CD4-positive, alpha-beta memory T cell (primary cell): ENCODE data around the gene ALG11. TPM values are rescaled to one million over a fixed set of nuclear protein-coding genes. Genes with fewer than 3 reads are reported as not detected.
A peak's percentile ranks its signal among the peaks of the same experiment; 100 is the strongest.

ENCODE experiments used
- CTCF ChIA-PET: fragments of 350-600 bp; sonication (Branson Sonifier 250); formaldehyde crosslinking; loops from one replicate; lab custom pipeline; 2021; ENCODE audit warnings: inconsistent platforms; ENCODE audit not compliant: partially characterized antibody; lab: Charles Lee
- POLR2A ChIA-PET: fragments of 350-600 bp; sonication (Branson Sonifier 250); formaldehyde crosslinking; loops from one replicate; lab custom pipeline; 2021; ENCODE audit not compliant: partially characterized antibody; lab: Charles Lee
- DNase-seq, 5 donors: peaks; one replicate each; pipeline versions ENCODE4 v3.0.0 to v3.0.0-alpha.2; 2020 to 2022; ENCODE audit warnings: mixed read lengths in 1 of 5
- H3K27ac ChIP-seq: one replicate; pipeline ENCODE4 v1.7.0; 2013; ENCODE audit warnings: low read depth, low read length
- H3K27me3 ChIP-seq: 2 replicates; pipeline ENCODE4 v1.7.0; 2013; ENCODE audit warnings: mild to moderate bottlenecking, low read length, moderate library complexity; ENCODE audit not compliant: insufficient read depth
- H3K36me3 ChIP-seq: 2 replicates; pipeline ENCODE4 v1.7.0; 2013; ENCODE audit warnings: mild to moderate bottlenecking, low read length, moderate library complexity; ENCODE audit not compliant: insufficient read depth
- H3K4me1 ChIP-seq: 2 replicates; pipeline ENCODE4 v1.7.0; 2013; ENCODE audit warnings: mild to moderate bottlenecking, low read length, moderate library complexity; ENCODE audit not compliant: insufficient read depth
- H3K4me3 ChIP-seq, 2 donors: one replicate each; pipeline ENCODE4 v1.7.0; 2013; ENCODE audit warnings: low read length in 2 of 2, mild to moderate bottlenecking in 1 of 2
- H3K9me3 ChIP-seq, 2 donors: one replicate each; pipeline ENCODE4 v1.7.0; 2013; ENCODE audit warnings: low read length in 2 of 2, control low read depth in 1 of 2; ENCODE audit not compliant: control insufficient read depth in 1 of 2
- H3K27ac Mint-ChIP-seq, 7 donors: one replicate each; pipeline ENCODE4 v1.8.0; 2020 to 2021; ENCODE audit warnings: mixed read lengths in 7 of 7, mild to moderate bottlenecking in 6 of 7, inconsistent platforms in 3 of 7, moderate library complexity in 3 of 7
- H3K27me3 Mint-ChIP-seq, 2 donors: one replicate each; pipeline ENCODE4 v1.8.0; 2020 to 2021; ENCODE audit warnings: mixed read lengths in 2 of 2
- H3K36me3 Mint-ChIP-seq, 2 donors: one replicate each; pipeline ENCODE4 v1.8.0; 2020 to 2021; ENCODE audit warnings: mixed read lengths in 2 of 2, inconsistent platforms in 1 of 2, mild to moderate bottlenecking in 1 of 2
- H3K4me1 Mint-ChIP-seq, 4 donors: one replicate each; pipeline ENCODE4 v1.8.0; 2020 to 2021; ENCODE audit warnings: mixed read lengths in 4 of 4, mild to moderate bottlenecking in 1 of 4
- H3K4me3 Mint-ChIP-seq, 8 donors: one replicate each; pipeline ENCODE4 v1.8.0; 2020 to 2021; ENCODE audit warnings: mixed read lengths in 8 of 8, mild to moderate bottlenecking in 7 of 8, moderate library complexity in 6 of 8, inconsistent platforms in 3 of 8
- H3K9me3 Mint-ChIP-seq, 8 donors: one replicate each; pipeline ENCODE4 v1.8.0; 2020 to 2021; ENCODE audit warnings: mixed read lengths in 8 of 8, mild to moderate bottlenecking in 5 of 8, inconsistent platforms in 3 of 8, moderate library complexity in 1 of 8
- intact Hi-C: fragments of 100-400 bp; cut with micrococcal nuclease; formaldehyde crosslinking; loops from one replicate; pipeline ENCODE4 v1.15.1; 2023
- polyA plus RNA-seq, 2 donors: library from polyadenylated mRNA; unstranded; fragments of 300-500 nt; fragmentation: Illumina TruSeq; gene quantifications; one replicate each; pipeline ENCODE4 v1.2.3, GENCODE V29; 2021
- total RNA-seq, 2 experiments: library from RNA; stranded (reverse); gene quantifications; one replicate each; pipeline ENCODE4 v1.2.3, GENCODE V29; 2021

ALG11 gene
- total and polyA plus RNA-seq, 4 experiments from 2014 or later = 23.3 to 42.2 (median 31.5) TPM

- peaks cover 16% of the 10 kb centered on the region for H3K4me1 ChIP-seq
- Mint-ChIP-seq H3K9me3 (no peaks in the 10 kb centered on the region), H3K36me3 (no peaks in the 10 kb centered on the region), H3K4me1 (peaks cover 11 to 17% (median 15%) of the 10 kb centered on the region in 4 donors), H3K4me3 (no peak overlapping the region), H3K27me3 (no peaks in the 10 kb centered on the region), H3K27ac (peak overlapping the region in 1 of 7 donors; percentile 8)
- CTCF ChIA-PET = no interaction called here
- H3K27me3 ChIP-seq = no peaks in the 10 kb centered on the region
- DNase-seq = no peak
- H3K27ac ChIP-seq = no peak overlapping the region
- intact Hi-C loops = no loop called here
- POLR2A ChIA-PET = no interaction called here
- no peaks in the 10 kb centered on the region for H3K9me3 ChIP-seq
- no peaks in the 10 kb centered on the region for H3K36me3 ChIP-seq
- H3K4me3 ChIP-seq = no peak overlapping the region
Observed at GRCh38 chr13:51974482-51974881, 37.7 kb upstream of the ALG11 start.

GRCh38 chr13:51976423-51976822 is 35.8 kb upstream of the ALG11 start:
- no peaks in the 10 kb centered on the region for H3K36me3 ChIP-seq
- no peak overlapping the region for H3K4me3 ChIP-seq
- peak overlapping the region in 1 of 7 donors; percentile 69 for H3K27ac Mint-ChIP-seq
- POLR2A ChIA-PET = no interaction called here
- no peaks in the 10 kb centered on the region for H3K36me3 Mint-ChIP-seq
- H3K27me3 Mint-ChIP-seq = no peaks in the 10 kb centered on the region
- H3K4me3 Mint-ChIP-seq = no peak overlapping the region
- intact Hi-C loops = no loop called here
- no peaks in the 10 kb centered on the region for H3K27me3 ChIP-seq
- CTCF ChIA-PET = no interaction called here
- DNase-seq = no peak
- H3K9me3 Mint-ChIP-seq = no peaks in the 10 kb centered on the region
- no peak overlapping the region for H3K27ac ChIP-seq
- peaks cover 0 to 3% (median 0%) of the 10 kb centered on the region in 4 donors for H3K4me1 Mint-ChIP-seq
- no peaks in the 10 kb centered on the region for H3K4me1 ChIP-seq
- no peaks in the 10 kb centered on the region for H3K9me3 ChIP-seq

DNA sequence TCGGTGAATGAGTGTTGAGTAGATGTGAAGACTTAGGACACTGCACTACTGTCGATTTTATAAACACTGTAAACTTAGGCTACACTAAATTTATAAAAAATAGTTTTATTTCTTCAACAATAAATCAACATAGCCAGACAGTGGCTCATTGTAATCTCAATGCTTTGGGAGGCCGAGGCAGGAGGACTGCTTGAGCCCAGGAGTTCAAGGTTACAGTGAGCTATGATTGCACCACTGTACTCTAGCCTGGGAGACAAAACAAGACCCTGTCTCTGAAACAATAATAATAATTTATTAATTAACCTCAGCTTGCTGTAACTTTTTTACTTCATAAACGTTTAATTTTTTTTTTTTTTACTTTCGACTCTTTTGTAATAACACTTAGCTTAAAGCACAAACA is 35.3 kb upstream of the ALG11 start:
- no peaks in the 10 kb centered on the region for H3K36me3 ChIP-seq
- intact Hi-C loops = no loop called here
- ChIA-PET CTCF (no interaction called here), POLR2A (no interaction called here)
- H3K4me1 Mint-ChIP-seq = peaks cover 0 to 3% (median 0%) of the 10 kb centered on the region in 4 donors
- H3K27ac Mint-ChIP-seq = peak overlapping the region in 1 of 7 donors; percentile 69
- H3K4me3 Mint-ChIP-seq = no peak overlapping the region
- no peak overlapping the region for H3K27ac ChIP-seq
- H3K4me1 ChIP-seq = no peaks in the 10 kb centered on the region
- no peaks in the 10 kb centered on the region for H3K9me3 Mint-ChIP-seq
- H3K4me3 ChIP-seq = no peak overlapping the region
- H3K9me3 ChIP-seq = no peaks in the 10 kb centered on the region
- DNase-seq = no peak
- no peaks in the 10 kb centered on the region for H3K36me3 Mint-ChIP-seq
- no peaks in the 10 kb centered on the region for H3K27me3 ChIP-seq
- H3K27me3 Mint-ChIP-seq = no peaks in the 10 kb centered on the region

GRCh38 chr13:51977625-51978024 is 34.6 kb upstream of the ALG11 start:
- H3K9me3 Mint-ChIP-seq = no peaks in the 10 kb centered on the region
- no peaks in the 10 kb centered on the region for H3K9me3 ChIP-seq
- H3K4me3 Mint-ChIP-seq = no peak overlapping the region
- no peaks in the 10 kb centered on the region for H3K36me3 ChIP-seq
- no peaks in the 10 kb centered on the region for H3K27me3 ChIP-seq
- H3K27me3 Mint-ChIP-seq = peaks cover 0 to 1% of the 10 kb centered on the region in 2 donors
- no peak overlapping the region for H3K27ac ChIP-seq
- no peak overlapping the region for H3K4me3 ChIP-seq
- CTCF ChIA-PET = no interaction called here
- no peak overlapping the region for H3K27ac Mint-ChIP-seq
- H3K36me3 Mint-ChIP-seq = no peaks in the 10 kb centered on the region
- intact Hi-C loops = no loop called here
- DNase-seq = no peak
- POLR2A ChIA-PET = no interaction called here
- no peaks in the 10 kb centered on the region for H3K4me1 ChIP-seq
- H3K4me1 Mint-ChIP-seq = no peaks in the 10 kb centered on the region

- no peak overlapping the region for H3K4me3 ChIP-seq
- Mint-ChIP-seq H3K36me3 (no peaks in the 10 kb centered on the region), H3K4me3 (no peak overlapping the region), H3K4me1 (no peaks in the 10 kb centered on the region), H3K9me3 (peaks cover 0 to 7% (median 0%) of the 10 kb centered on the region in 8 donors), H3K27ac (peak overlapping the region in 2 of 7 donors; percentile 15 to 43), H3K27me3 (peaks cover 0 to 1% of the 10 kb centered on the region in 2 donors)
- POLR2A ChIA-PET = no interaction called here
- H3K27ac ChIP-seq = no peak overlapping the region
- no peaks in the 10 kb centered on the region for H3K9me3 ChIP-seq
- no peaks in the 10 kb centered on the region for H3K27me3 ChIP-seq
- CTCF ChIA-PET = interaction anchor here (1.2 kb wide), 1 partner anchor 20 kb away, joined by 3 read pairs; no protein-coding TSS in a partner anchor
- intact Hi-C loops = no loop called here
- no peak for DNase-seq
- H3K4me1 ChIP-seq = no peaks in the 10 kb centered on the region
- no peaks in the 10 kb centered on the region for H3K36me3 ChIP-seq
Observed at GRCh38 chr13:51978796-51979556, 33.2 kb upstream of the ALG11 start.

DNA sequence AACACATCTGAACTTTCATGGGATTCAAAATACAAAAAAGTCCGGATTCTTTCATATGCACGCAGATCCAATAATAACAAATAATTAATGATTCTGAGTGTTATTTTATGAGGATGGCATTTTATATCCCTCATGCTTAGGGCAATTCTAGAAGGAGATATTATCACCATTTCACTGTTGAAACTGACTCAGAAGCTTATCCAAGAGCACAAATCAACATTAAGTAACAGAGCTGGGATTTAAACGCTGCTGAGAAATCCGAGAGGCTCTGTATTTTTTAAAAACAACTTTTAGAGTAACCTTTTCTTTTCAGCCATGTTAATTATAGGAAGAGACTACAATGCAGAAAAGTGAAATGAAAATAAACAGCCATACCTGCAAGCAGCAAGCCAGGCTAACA is 31.3 kb upstream of the ALG11 start:
- H3K9me3 Mint-ChIP-seq = peaks cover 0 to 11% (median 2%) of the 10 kb centered on the region in 8 donors
- no peak for DNase-seq

GRCh38 chr13:51981355-51981754 is 30.8 kb upstream of the ALG11 start:
- H3K27ac Mint-ChIP-seq = no peak overlapping the region
- Histone ChIP-seq H3K27me3 (no peaks in the 10 kb centered on the region), H3K36me3 (no peaks in the 10 kb centered on the region), H3K9me3 (no peaks in the 10 kb centered on the region), H3K4me1 (no peaks in the 10 kb centered on the region), H3K4me3 (no peak overlapping the region), H3K27ac (no peak overlapping the region)
- POLR2A ChIA-PET = no interaction called here
- no peaks in the 10 kb centered on the region for H3K36me3 Mint-ChIP-seq
- no peak overlapping the region for H3K4me3 Mint-ChIP-seq
- H3K4me1 Mint-ChIP-seq = no peaks in the 10 kb centered on the region
- intact Hi-C loops = no loop called here
- peaks cover 0 to 11% (median 3%) of the 10 kb centered on the region in 8 donors for H3K9me3 Mint-ChIP-seq
- DNase-seq = no peak
- peaks cover 0 to 16% of the 10 kb centered on the region in 2 donors for H3K27me3 Mint-ChIP-seq
- CTCF ChIA-PET = no interaction called here

More for the DNA sequence above, 31.3 kb upstream of the ALG11 start:
- no peaks in the 10 kb centered on the region for H3K36me3 Mint-ChIP-seq
- Histone ChIP-seq H3K4me3 (no peak overlapping the region), H3K36me3 (no peaks in the 10 kb centered on the region), H3K9me3 (no peaks in the 10 kb centered on the region), H3K4me1 (no peaks in the 10 kb centered on the region), H3K27ac (no peak overlapping the region), H3K27me3 (no peaks in the 10 kb centered on the region)
- CTCF ChIA-PET = no interaction called here
- H3K4me3 Mint-ChIP-seq = no peak overlapping the region
- intact Hi-C loops = no loop called here
- POLR2A ChIA-PET = no interaction called here
- no peak overlapping the region for H3K27ac Mint-ChIP-seq
- H3K4me1 Mint-ChIP-seq = no peaks in the 10 kb centered on the region
- H3K27me3 Mint-ChIP-seq = peaks cover 0 to 13% of the 10 kb centered on the region in 2 donors
